GM21576 (cell line): Measurements from ENCODE around the gene OR5D14.

Source experiments
- ATAC-seq: cut with Tn5 transposase; IDR thresholded peaks from one replicate; pipeline ENCODE4 v1.9.1; 2021; ENCODE audit warnings: mild to moderate bottlenecking, moderate library complexity; ENCODE audit not compliant: unreplicated experiment

Gene OR5D14

GRCh38 chr11:55795256-55795655, at the start of gene OR5D14:
TSS of gene OR5D14 (plus strand) at chr11:55795556. CDS start at chr11:55795556, 0 bp downstream.
- ATAC-seq = no peak

DNA sequence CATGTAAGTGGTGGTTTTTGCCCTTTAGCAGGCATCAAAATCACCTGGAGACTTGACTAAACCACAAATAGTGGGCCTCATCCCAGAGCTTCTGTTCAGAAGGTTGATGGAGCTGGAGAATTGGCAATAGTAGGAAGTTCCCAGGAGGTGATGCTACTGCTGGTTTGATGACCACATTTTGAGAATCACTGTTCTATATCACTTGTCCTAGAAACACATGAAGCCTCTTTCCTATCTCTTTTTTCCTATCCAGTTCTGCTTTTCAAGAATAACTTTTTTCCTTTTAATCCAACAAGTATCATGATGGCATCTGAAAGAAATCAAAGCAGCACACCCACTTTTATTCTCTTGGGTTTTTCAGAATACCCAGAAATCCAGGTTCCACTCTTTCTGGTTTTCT, 22.2 kb upstream of the OR5D14 start, which contains the start of gene OR5D13:
Gene OR5D13, plus strand, starts transcription at position 301 of the 400 bp plus-strand sequence. Its CDS starts 0 bp downstream, at position 301.
- no peak for ATAC-seq

GRCh38 chr11:55791606-55792005, 3.8 kb upstream of the OR5D14 start:
- no peak for ATAC-seq

GRCh38 chr11:55793321-55793720, 2.0 kb upstream of the OR5D14 start:
- no peak for ATAC-seq

DNA sequence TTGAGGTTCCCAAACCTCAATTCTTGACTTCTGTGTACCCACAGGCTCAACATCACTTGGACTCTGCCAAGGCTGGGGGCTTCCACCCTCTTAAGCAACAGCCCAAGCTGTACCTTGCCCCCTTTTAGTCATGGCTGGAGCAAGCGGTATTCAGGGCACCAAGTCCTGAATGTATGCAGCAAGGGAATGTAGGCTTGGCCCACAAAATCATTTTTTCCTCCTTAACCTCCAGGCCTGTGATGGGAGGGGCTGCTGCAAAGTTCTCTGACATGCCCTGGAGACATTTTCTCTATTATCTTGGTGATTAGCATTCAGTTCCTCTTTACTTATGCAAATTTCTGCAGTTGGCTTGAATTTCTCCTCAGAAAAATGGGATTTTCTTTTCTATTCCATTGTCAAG, 10.9 kb downstream of the OR5D14 start:
- ATAC-seq = no peak

DNA sequence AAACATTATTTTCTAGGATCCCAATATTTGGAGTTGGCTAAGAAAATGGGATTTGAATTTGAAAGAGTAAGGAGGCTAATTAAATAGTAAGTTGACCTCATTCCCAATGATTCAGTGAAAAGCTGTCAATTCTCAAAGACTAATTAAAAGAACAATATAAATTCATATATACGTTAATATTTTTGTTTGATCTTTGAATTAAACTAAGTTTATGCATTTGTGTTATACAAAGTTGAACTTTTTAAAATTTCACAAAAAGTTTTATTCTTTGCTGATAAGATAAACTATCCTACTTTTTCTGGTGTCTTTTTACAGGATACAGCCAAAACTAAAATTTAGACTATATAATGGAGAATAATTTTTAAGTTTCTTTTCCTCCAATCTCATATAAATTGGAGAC, 15.7 kb downstream of the OR5D14 start, which contains the start of gene OR5L1:
Gene OR5L1, plus strand, starts transcription at position 301 of the 400 bp plus-strand sequence. CDS start 100 bp downstream, outside the sequence.
- ATAC-seq = no peak

DNA sequence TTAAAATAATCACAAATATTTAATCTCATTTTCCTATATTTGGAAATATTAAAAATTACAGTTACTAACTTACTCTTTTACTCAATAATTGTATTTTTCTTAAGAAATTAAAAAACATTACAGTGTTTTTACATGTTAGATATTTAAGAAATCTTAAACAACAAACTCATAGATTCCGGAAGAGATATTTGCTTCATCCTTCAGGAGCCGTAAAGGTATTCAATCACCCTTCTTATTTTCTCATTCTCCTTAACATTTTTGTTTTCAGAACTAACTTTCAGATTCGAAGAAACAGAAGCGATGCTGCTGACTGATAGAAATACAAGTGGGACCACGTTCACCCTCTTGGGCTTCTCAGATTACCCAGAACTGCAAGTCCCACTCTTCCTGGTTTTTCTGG, 24.0 kb downstream of the OR5D14 start, which contains the start of gene OR5D18:
Gene OR5D18, plus strand, starts transcription at position 301 of the 400 bp plus-strand sequence. Its CDS starts 0 bp downstream, at position 301.
- ATAC-seq = no peak

DNA sequence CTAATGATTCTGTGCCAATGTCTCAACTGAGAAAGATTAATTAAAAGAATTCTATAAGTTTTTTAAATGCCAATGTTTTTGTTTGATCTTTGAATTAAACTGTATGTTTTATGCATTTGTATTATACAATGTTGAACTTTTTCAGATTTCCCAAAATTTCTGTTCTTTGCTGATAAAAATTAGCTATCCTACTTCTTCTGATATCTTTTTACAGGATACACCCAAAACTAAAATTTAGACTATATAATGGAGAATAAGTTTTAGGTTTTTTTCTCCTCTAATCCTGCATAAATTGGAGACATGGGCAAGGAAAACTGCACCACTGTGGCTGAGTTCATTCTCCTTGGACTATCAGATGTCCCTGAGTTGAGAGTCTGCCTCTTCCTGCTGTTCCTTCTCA, 31.6 kb downstream of the OR5D14 start, which contains the start of gene OR5L2:
Gene OR5L2, plus strand, starts transcription at position 301 of the 400 bp plus-strand sequence. Its CDS starts 0 bp downstream, at position 301.
- no peak for ATAC-seq

DNA sequence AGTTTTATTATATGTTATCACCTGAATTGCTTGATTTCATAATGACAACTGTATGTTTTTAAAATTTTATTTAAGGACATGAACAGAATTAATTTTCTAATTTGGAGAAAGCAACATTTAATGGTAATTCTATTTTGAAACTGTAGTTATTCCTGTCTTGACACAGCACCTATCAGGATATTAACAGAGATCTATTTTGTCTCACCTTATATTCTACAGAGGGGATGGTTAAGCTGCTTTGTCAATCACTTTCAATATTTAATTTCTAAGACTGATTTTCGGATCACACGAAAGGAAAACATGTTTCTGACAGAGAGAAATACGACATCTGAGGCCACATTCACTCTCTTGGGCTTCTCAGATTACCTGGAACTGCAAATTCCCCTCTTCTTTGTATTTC, 43.1 kb downstream of the OR5D14 start, which contains the start of gene OR5D16:
Gene OR5D16, plus strand, starts transcription at position 301 of the 400 bp plus-strand sequence. Its CDS starts 0 bp downstream, at position 301.
- ATAC-seq = no peak
